K562 (cell line): Measurements from ENCODE around the gene NUP133. TPM values are rescaled to one million over a fixed set of nuclear protein-coding genes. Genes with fewer than 3 reads are reported as not detected.

Experiments
- BMI1 ChIP-seq: fragments of 150-350 bp; IDR thresholded peaks from 2 replicates; pipeline ENCODE4 v1.6.1; 2014; ENCODE audit warnings: low read length
- CBX3 ChIP-seq, 2 experiments: IDR thresholded peaks; 1 replicate in 1 of 2; 2 replicates in 1 of 2; pipeline ENCODE4 v1.6.1; 2012; ENCODE audit warnings: inconsistent platforms in 2 of 2, low read length in 2 of 2, borderline replicate concordance in 1 of 2, control low read depth in 1 of 2
- CEBPZ ChIP-seq: fragments of 150-350 bp; IDR thresholded peaks from 2 replicates; pipeline ENCODE4 v1.6.1; 2014; ENCODE audit warnings: low read depth, mild to moderate bottlenecking, low read length, borderline replicate concordance
- CREBBP ChIP-seq: IDR thresholded peaks from one replicate; pipeline ENCODE4 v1.6.1; 2012; ENCODE audit warnings: low read depth, mild to moderate bottlenecking, control low read depth, inconsistent platforms, low read length
- DMBX1 ChIP-seq: fragments of 250-450 bp; sonication (Bioruptor Pico); IDR thresholded peaks from 2 replicates; pipeline ENCODE4 v1.8.0; 2022; ENCODE audit warnings: inconsistent platforms, mild to moderate bottlenecking, moderate library complexity, borderline replicate concordance
- ETS2 ChIP-seq: IDR thresholded peaks from 2 replicates; pipeline ENCODE4 v1.6.1; 2016; ENCODE audit warnings: borderline replicate concordance, missing genetic modification characterization, mild to moderate bottlenecking, moderate library complexity, missing compliant biosample characterization; ENCODE audit not compliant: poor library complexity, severe bottlenecking
- GABPA ChIP-seq: fragments of 200-800 bp; sonication (Bioruptor generic); conservative IDR thresholded peaks from 2 replicates; pipeline ENCODE4 v1.6.1; 2016; ENCODE audit warnings: low read depth, missing genetic modification characterization, missing compliant biosample characterization
- HMG20B ChIP-seq: fragments of 250-450 bp; sonication (Bioruptor Pico); IDR thresholded peaks from 2 replicates; pipeline ENCODE4 v1.5.0; 2021; ENCODE audit warnings: mild to moderate bottlenecking
- NFXL1 ChIP-seq: fragments of 450-650 bp; formaldehyde crosslinking; IDR thresholded peaks from 2 replicates; pipeline ENCODE4 v1.4.0; 2021; ENCODE audit warnings: mild to moderate bottlenecking
- PATZ1 ChIP-seq: fragments of 250-450 bp; sonication (Bioruptor Pico); IDR thresholded peaks from 2 replicates; pipeline ENCODE4 v1.5.0; 2020; ENCODE audit warnings: mild to moderate bottlenecking, borderline replicate concordance
- PML ChIP-seq: IDR thresholded peaks from 2 replicates; pipeline ENCODE4 v1.6.1; 2012; ENCODE audit warnings: low read length, inconsistent platforms
- SMAD2 ChIP-seq: fragments of 150-350 bp; IDR thresholded peaks from 2 replicates; pipeline ENCODE4 v1.6.1; 2014; ENCODE audit warnings: low read depth, mild to moderate bottlenecking, low read length
- SMAD4 ChIP-seq: fragments of 250-450 bp; sonication (Bioruptor Pico); conservative IDR thresholded peaks from 2 replicates; pipeline ENCODE4 v1.8.0; 2021; ENCODE audit warnings: inconsistent platforms, mild to moderate bottlenecking, moderate library complexity
- SNRNP70 ChIP-seq: fragments of 200-400 bp; formaldehyde crosslinking; optimal IDR thresholded peaks from 2 replicates; pipeline ENCODE3; 2017; ENCODE audit warnings: low read depth, low read length
- SP1 ChIP-seq: sonication (generic); formaldehyde crosslinking; IDR thresholded peaks from 2 replicates; pipeline ENCODE4 v1.8.1; 2022; ENCODE audit warnings: mild to moderate bottlenecking, missing genetic modification reagents
- SRSF3 ChIP-seq: fragments of 200-400 bp; formaldehyde crosslinking; IDR thresholded peaks from 2 replicates; pipeline ENCODE4 v1.6.1; 2016; ENCODE audit warnings: mild to moderate bottlenecking, low read length, moderate library complexity; ENCODE audit not compliant: insufficient read depth
- THAP7 ChIP-seq: fragments of 250-450 bp; sonication (Bioruptor Pico); IDR thresholded peaks from 2 replicates; pipeline ENCODE4 v1.5.0; 2021
- TRIM28 ChIP-seq: fragments of 450-650 bp; IDR thresholded peaks from 2 replicates; pipeline ENCODE4 v1.6.1; 2017
- ZBTB43 ChIP-seq: sonication (generic); formaldehyde crosslinking; IDR thresholded peaks from 2 replicates; pipeline ENCODE4 v1.8.0; 2023; ENCODE audit warnings: mild to moderate bottlenecking, missing genetic modification reagents
- ZNF184 ChIP-seq: sonication (generic); formaldehyde crosslinking; IDR thresholded peaks from 2 replicates; pipeline ENCODE4 v1.5.0; 2020; ENCODE audit warnings: missing genetic modification reagents
- ZNF354B ChIP-seq: fragments of 250-450 bp; sonication (Bioruptor Pico); IDR thresholded peaks from 2 replicates; pipeline ENCODE4 v1.4.0; 2020
- polyA plus RNA-seq, 8 experiments: library from polyadenylated mRNA; depleted of rRNA in 4 of 8; stranded (reverse) in 5 of 8; unstranded in 3 of 8; fragments of >200 nt; fragmentation: Nextera tagmentation in 2 of 8; fragmentation: Illumina TruSeq in 1 of 8; extraction: Ambion mirVana in 2 of 8; extraction: Trizol in 1 of 8; gene quantifications; 2 replicates each; pipeline versions ENCODE4 v1.2.1 to v1.2.3, GENCODE V29; 2011 to 2014; ENCODE audit warnings: inconsistent platforms in 1 of 8, missing spikeins in 1 of 8
- total RNA-seq, 7 experiments: library from RNA; depleted of rRNA in 6 of 7; stranded (reverse); fragments of >200 nt in 6 of 7; fragmentation: Illumina TruSeq in 2 of 7; extraction: Trizol in 2 of 7; gene quantifications; 2 replicates each; pipeline versions ENCODE4 v1.2.1 to v1.2.3, GENCODE V29; 2011 to 2021; ENCODE audit warnings: low replicate concordance in 1 of 7

The NUP133 gene
- total and polyA plus RNA-seq, 9 of the 15 experiments (the other 6 are each of a cell fraction or from before 2014, with no cell fraction given): 21.7 to 85.1 (median 61.3) TPM

- TF ChIP-seq SNRNP70 (no peak), SMAD4 (CRISPR knock-in tag) (peak; percentile 56; the same call in 1 of the 2 replicates), HMG20B (no peak), GABPA (tag) (peak; percentile 0; the same call in 1 of the 2 replicates), ZNF354B (CRISPR knock-in tag) (no peak), CBX3 (IDR thresholded peaks at IDR 0.05; ENCODE audit: borderline replicate concordance in 1 of 2, low read length in 2 of 2) (no peak; a peak in 1 of 3 replicates), NFXL1 (CRISPR knock-in tag) (no peak), BMI1 (no peak), CREBBP (no peak), TRIM28 (0 out of 2 replicates have a peak, but pooled peaks have one; percentile 23), THAP7 (CRISPR knock-in tag) (no peak), PATZ1 (CRISPR knock-in tag) (no peak), SRSF3 (no peak), SP1 (CRISPR knock-in tag) (peak; percentile 88), ZBTB43 (CRISPR knock-in tag) (no peak), ETS2 (tag) (no peak), DMBX1 (CRISPR knock-in tag) (peak; percentile 39; the same call in 1 of the 2 replicates), PML (peak; percentile 91), ZNF184 (CRISPR knock-in tag) (no peak), CEBPZ (no peak), SMAD2 (no peak)
These were observed at the start of gene NUP133 (continued) for GRCh38 chr1:229507951-229508822.
